NT2/D1 (cell line): ENCODE measurements around the gene SSB.
"Not testable (repeated sequence)": the region's sequence is repeated elsewhere in the genome, so short reads cannot be mapped to it uniquely, and the experiment has no call there.

ENCODE experiments used
- DNase-seq: peaks from one replicate; pipeline ENCODE4 v3.0.0-alpha.2; 2011; ENCODE audit warnings: low read depth, low spot score
- H3K27me3 ChIP-seq: 2 replicates; pipeline ENCODE4 v1.6.0; 2011; ENCODE audit warnings: mild to moderate bottlenecking; ENCODE audit not compliant: insufficient read length, insufficient read depth
- H3K36me3 ChIP-seq: 2 replicates; pipeline ENCODE4 v1.6.1; 2011; ENCODE audit warnings: mild to moderate bottlenecking, low read length, mixed read lengths; ENCODE audit not compliant: insufficient read depth, insufficient read length
- H3K4me1 ChIP-seq: 2 replicates; pipeline ENCODE4 v1.5.1; 2011; ENCODE audit not compliant: insufficient read depth, insufficient read length
- H3K4me3 ChIP-seq: 2 replicates; pipeline ENCODE4 v1.5.1; 2011; ENCODE audit warnings: low read depth; ENCODE audit not compliant: insufficient read length
- H3K9ac ChIP-seq: 2 replicates; pipeline ENCODE4 v1.6.0; 2011; ENCODE audit warnings: low read depth; ENCODE audit not compliant: insufficient read length
- H3K9me3 ChIP-seq: 2 replicates; pipeline ENCODE4 v1.5.1; 2011; ENCODE audit warnings: mild to moderate bottlenecking, low read length; ENCODE audit not compliant: insufficient read depth
- SUZ12 ChIP-seq: IDR thresholded peaks from 2 replicates; pipeline ENCODE4 v1.6.1; 2011; ENCODE audit not compliant: insufficient read length, insufficient read depth; ENCODE audit errors: extremely low read depth
- YY1 ChIP-seq: IDR thresholded peaks from 2 replicates; pipeline ENCODE4 v1.6.1; 2011; ENCODE audit not compliant: insufficient read length, insufficient read depth
- ZNF274 ChIP-seq: IDR thresholded peaks from 2 replicates; pipeline ENCODE4 v1.6.1; 2011; ENCODE audit warnings: mild to moderate bottlenecking, low read depth, low read length

SSB gene

DNA sequence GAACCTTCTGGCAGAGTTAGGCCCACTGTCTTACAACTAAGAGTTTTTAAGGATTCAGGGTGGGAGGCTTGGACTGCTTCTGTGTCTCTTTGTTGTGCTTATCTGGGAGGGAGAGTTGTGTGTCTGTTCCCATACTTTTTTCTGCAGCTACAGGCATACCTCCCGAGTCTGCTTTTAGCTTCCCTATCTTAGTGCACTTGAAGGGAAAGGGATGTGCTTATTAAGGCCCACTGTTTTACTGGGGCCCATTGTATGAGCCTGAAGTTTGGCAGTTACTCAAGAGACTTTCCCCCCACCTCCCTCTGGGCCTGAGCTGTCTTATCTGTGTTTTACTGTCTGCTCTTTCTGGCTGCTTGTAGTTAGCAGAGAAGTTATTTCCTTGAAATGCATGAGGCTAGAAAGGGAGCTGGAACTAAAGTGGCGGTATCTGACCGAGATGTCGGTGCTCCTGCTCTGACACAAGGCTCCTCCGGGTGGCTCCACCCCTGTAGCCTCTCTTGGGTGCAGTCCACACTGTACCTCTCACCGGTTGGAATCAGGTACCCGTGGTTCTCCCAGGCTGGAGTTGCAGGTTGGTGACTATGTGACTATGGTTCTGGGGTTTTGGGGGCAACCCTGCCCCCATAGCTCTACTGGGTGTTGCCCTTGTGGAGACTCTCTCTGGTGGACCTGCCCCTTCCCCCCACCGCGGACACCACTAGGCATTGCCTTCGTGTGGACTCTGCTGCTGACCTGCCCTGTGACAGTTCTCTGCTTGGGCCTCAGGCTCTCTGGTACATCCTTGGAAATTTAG is 41.5 kb downstream of the SSB start:
- peaks cover 29% of the 10 kb centered on the region for H3K9me3 ChIP-seq
- no peak for DNase-seq
- H3K4me3 ChIP-seq = no peak overlapping the region
- H3K4me1 ChIP-seq = no peaks in the 10 kb centered on the region
- H3K27me3 ChIP-seq = no peaks in the 10 kb centered on the region
- TF ChIP-seq ZNF274 (no peak), SUZ12 (no peak), YY1 (no peak)
- H3K9ac ChIP-seq = no peak overlapping the region
- H3K36me3 ChIP-seq = peaks cover 10% of the 10 kb centered on the region

GRCh38 chr2:169840747-169841142 is 42.1 kb downstream of the SSB start:
- no peak overlapping the region for H3K9ac ChIP-seq
- no peak for DNase-seq
- H3K36me3 ChIP-seq = peaks cover 10% of the 10 kb centered on the region
- no peaks in the 10 kb centered on the region for H3K4me1 ChIP-seq
- H3K4me3 ChIP-seq = no peak overlapping the region
- peaks cover 29% of the 10 kb centered on the region for H3K9me3 ChIP-seq
- no peaks in the 10 kb centered on the region for H3K27me3 ChIP-seq
- no peak for TF ChIP-seq ZNF274
- TF ChIP-seq SUZ12 = no peak
- no peak for TF ChIP-seq YY1

GRCh38 chr2:169841625-169842024 is 43.0 kb downstream of the SSB start:
- H3K4me1 ChIP-seq, H3K4me3 ChIP-seq, DNase-seq, H3K9ac ChIP-seq, H3K27me3 ChIP-seq: not testable (repeated sequence)
- Histone ChIP-seq H3K36me3 (peaks cover 10% of the 10 kb centered on the region), H3K9me3 (peaks cover 29% of the 10 kb centered on the region)

DNA sequence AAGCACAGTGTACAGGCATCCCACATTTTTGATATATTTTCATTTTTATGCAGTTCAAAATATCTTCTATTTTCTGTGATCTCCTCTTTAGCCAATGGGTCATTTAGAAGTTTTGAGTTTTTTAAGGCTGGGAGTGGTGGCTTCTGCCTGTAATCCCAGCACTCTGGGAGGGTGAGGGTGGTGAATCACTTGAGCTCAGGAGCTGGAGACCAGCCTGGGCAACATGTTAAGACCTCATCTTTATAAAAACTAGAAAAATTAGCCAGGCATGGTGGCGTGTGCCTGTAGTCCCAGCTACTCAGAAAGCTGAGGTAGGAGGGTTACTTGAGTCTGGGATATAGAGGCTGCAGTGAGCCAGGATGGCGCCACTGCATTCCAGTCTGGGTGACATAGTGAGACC is 46.3 kb downstream of the SSB start:
- Histone ChIP-seq H3K4me1 (no peaks in the 10 kb centered on the region), H3K36me3 (peaks cover 10% of the 10 kb centered on the region), H3K27me3 (no peaks in the 10 kb centered on the region), H3K4me3 (no peak overlapping the region), H3K9ac (no peak overlapping the region), H3K9me3 (peaks cover 24% of the 10 kb centered on the region; the same call in 1 of the 2 replicates)
- TF ChIP-seq YY1 = no peak
- no peak for TF ChIP-seq SUZ12
- no peak for TF ChIP-seq ZNF274
- no peak for DNase-seq

DNA sequence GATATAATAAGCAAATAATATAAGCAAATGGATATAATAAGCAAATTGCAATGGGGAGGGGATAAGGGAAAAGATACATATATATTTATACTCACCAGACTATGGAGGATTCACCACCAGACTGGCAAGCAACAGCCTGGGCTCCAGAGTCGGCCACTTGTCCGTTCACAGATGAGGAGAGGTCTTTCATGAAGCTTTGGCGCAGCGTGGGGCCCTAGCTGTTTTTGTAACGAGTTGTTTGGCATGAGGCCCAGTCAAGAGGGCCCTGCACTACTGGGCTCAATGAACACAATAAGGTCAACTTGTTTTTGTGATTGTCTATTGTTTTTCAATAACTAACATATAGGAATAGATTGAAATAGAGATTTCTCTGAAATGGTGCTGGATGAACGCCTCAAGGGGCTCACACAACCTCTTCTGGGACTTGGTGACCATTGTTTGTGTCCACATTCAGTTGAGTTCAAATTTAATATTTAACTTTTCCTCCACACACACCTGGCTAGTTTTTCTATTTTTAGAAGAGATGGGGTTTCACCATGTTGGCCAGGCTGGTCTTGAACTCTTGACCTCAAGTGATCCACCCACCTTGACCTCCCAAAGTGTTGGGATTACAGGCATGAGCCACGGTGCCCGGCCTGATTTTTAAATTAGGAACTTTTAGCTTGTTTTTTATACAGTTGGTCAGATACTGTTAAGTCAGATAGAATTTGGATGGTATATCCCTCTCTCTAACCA is 50.5 kb downstream of the SSB start:
- H3K9ac ChIP-seq, H3K4me1 ChIP-seq, H3K4me3 ChIP-seq, H3K27me3 ChIP-seq, H3K36me3 ChIP-seq, DNase-seq: not testable (repeated sequence)
- H3K9me3 ChIP-seq = peaks cover 12% of the 10 kb centered on the region

DNA sequence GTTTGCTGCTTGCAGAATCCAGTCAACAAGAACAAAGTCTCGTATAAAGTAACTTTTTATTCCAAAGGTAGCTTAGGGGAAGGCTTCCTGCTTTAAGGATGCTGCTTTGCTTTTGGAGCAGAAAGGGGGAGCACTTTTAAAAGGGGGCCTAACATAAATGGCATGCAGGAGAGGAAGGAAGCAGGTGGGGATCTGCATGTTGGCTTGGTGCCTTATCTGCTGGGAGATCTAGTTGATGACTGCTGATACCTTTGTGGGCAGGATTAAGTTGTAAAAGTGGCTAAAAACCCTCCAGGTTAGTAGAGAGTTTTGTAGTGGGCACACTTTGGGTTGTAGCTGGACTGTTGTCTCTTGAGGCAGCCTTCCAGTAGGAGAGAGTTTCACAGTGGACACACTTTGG is 51.0 kb downstream of the SSB start:
- Histone ChIP-seq H3K9me3 (peaks cover 15% of the 10 kb centered on the region), H3K36me3 (no peaks in the 10 kb centered on the region), H3K27me3 (no peaks in the 10 kb centered on the region), H3K4me1 (no peaks in the 10 kb centered on the region), H3K9ac (no peak overlapping the region), H3K4me3 (no peak overlapping the region)
- DNase-seq = no peak
- no peak for TF ChIP-seq SUZ12
- TF ChIP-seq ZNF274 = no peak
- TF ChIP-seq YY1 = no peak

GRCh38 chr2:169853041-169853668 is 54.5 kb downstream of the SSB start:
- TF ChIP-seq YY1 = no peak
- TF ChIP-seq SUZ12 = no peak
- no peak for TF ChIP-seq ZNF274
- peaks cover 19% of the 10 kb centered on the region for H3K9me3 ChIP-seq
- no peaks in the 10 kb centered on the region for H3K36me3 ChIP-seq
- no peaks in the 10 kb centered on the region for H3K27me3 ChIP-seq
- no peak overlapping the region for H3K4me3 ChIP-seq
- no peaks in the 10 kb centered on the region for H3K4me1 ChIP-seq
- no peak for DNase-seq
- H3K9ac ChIP-seq = no peak overlapping the region

GRCh38 chr2:169855281-169856258 is 56.9 kb downstream of the SSB start:
- H3K9ac ChIP-seq, DNase-seq, H3K4me3 ChIP-seq, H3K9me3 ChIP-seq, H3K27me3 ChIP-seq, H3K4me1 ChIP-seq, H3K36me3 ChIP-seq: not testable (repeated sequence)
